ENCODE data around the gene KLC4.
A peak's percentile ranks its signal among the peaks of the same experiment; 100 is the strongest.
"Not testable (repeated sequence)": the region's sequence is repeated elsewhere in the genome, so short reads cannot be mapped to it uniquely, and the experiment has no call there.

KLC4 gene

DNA sequence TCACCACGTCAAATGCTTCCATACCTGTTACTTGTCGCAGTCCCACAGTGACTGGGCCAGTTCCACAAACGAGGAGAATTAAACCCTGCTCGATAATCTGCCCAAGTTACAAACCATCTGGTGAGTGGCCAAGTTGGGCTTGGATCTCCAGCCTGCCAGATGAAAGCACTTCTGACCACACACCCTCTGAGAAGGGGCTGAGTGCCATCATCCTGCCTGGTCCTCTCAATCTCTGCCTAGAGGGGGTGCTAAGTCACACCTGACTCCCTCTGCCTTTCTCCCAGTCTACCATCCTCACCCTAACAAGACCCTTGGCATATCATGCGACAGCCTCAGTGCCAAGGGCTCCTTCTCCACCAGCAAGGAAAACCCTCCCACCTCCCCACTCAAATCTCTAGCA is 22.2 kb upstream of the KLC4 start:
- no peak for DNase-seq

GRCh38 chr6:43037706-43038105 is 21.7 kb upstream of the KLC4 start:
- no peak for DNase-seq

- DNase-seq: no peak
Observed at GRCh38 chr6:43038727-43039126, 20.7 kb upstream of the KLC4 start.

DNA sequence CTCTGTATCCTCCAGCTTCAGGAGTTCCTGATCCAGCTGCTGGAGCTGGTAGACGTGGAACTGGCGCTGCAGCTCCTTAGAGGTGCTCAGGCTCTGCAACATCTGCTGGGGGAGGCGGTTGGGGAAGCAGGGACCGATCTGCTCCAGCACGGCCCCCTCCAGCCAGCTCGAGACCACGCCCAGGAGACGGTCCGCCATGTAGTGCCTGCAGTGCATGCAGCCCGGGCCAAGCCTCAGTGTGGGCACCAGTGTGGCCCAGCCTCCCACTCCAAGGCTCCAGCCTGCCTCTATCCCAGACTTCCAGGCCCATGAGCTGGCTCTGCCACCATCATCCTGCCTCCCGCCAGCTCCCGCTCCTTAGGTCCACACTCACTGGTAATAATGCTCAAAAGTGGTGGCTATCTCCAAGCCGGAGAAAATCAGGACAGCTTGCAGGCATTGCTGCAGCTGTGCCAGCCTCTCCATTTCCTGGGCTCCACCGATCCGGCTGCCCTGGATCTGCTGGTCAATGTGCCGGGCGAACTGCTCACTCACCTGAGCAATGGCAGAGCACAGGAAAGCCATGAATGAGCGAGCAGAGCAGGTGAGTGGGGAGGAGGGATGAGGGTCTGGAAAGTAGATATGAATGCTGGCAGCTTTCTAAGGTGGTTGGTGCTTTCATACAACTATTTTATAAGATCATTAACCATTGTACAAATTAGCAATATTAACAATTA is 18.7 kb upstream of the KLC4 start:
- DNase-seq: no peak

DNA sequence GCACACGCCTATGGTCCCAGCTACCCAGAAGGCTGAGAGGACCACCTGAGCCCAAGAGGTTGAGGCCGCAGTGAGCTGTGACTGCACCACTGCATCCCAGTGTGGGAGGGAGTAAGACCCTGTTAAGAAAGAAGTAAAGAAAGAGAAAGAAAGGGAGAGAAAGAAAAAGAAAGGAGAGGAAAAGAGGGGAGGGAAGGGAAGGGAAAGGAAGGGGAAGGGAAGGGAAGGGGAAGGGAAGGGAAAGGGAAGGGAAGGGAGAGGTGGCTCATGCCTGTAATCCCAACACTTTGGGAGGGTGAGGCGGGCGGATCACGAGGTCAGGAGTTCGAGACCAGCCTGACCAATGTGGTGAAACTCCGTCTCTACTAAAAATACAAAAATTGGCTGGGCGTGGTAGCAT is 18.0 kb upstream of the KLC4 start:
- not testable (repeated sequence) for DNase-seq

DNA sequence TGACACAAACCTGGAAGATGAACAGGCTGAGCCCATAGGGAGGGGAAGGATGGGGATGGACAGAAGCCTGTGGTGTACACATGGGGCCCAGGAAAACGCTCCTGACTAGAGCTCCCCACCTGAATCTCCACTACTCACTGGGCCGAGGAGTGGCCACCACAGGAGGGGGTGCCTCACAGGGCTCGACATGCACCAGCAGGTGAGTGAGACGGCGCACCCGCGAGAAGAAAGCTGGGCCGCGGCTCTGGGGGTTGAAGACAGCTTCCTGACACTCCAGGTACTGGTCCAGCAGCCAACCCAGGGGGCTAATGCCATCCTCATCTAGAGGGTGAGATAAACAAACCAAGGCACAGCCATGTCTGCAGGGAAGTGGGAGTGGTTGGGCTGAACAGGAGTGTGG is 16.1 kb upstream of the KLC4 start:
- no peak for DNase-seq

DNA sequence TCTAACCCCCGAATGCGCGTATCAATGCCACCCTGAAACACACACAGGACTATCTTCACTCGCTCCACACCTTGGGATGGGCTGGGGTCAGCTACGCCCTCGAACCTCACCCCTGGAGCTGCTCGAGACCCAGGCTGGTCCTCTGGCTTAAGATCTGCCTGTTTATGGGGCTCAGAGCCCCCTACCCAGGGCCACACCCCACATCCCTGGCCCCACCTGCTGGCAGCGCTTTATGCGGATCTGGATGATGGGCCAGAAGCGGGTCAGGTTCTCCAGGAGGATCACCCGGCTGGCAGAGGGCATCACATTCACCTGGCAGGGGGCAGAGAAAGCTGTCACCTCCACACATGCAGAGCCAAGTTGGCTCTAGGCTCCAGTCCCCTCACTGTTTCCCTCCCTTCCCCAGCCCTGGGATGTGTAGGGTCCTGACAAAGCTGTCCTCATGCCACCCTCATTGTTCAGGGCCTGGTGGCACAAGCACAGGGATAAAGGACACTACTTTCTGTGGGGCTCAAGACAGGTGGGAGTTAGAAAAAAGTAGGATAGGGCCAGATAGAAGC is 14.0 kb upstream of the KLC4 start:
- DNase-seq: no peak

GRCh38 chr6:43047998-43048397 is 11.4 kb upstream of the KLC4 start:
- no peak for DNase-seq

- DNase-seq: no peak
Observed at GRCh38 chr6:43050981-43051380, 8.4 kb upstream of the KLC4 start.

- DNase-seq: no peak
Observed at GRCh38 chr6:43052225-43052841, 7.1 kb upstream of the KLC4 start.

DNA sequence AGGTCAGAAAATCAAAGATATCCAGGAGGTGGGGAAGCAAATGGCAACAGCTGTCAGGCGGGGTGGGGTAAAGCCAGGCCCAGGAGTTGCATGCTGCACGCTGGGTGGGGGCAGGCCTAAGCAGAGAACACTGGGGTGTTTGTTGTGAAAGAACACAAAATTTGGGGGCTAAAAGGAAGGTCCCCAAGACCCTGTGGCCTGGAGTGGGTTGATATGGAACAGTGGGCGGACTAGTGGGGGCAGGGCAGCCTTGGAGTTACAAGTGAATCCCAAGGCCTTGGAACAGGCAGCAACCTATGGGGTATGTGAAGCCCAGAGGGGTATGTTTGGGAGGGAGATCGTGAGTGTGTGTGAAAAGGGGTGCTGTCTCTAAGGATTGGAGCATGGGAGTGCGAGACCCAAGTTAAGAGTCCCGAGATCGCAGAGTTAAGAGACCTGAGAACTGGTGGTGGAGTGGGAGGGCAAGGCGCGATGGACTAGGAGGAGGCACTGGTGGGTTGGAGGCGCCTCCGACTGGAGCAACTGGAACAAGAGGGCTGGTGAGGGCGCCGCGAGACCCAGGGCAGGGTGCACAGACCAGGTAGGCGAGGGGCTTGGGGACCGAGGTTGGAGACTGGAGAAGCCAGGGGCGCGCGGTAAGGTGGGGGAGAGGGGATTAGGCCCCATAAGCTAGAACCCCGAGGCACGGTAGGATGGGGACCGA is 6.4 kb upstream of the KLC4 start:
- DNase-seq: no peak

- peak; percentile 83 for DNase-seq
Observed at GRCh38 chr6:43053545-43054205, 5.8 kb upstream of the KLC4 start, which contains the start of gene CUL7. CUL7 (minus strand) TSS chr6:43053851; CDS start chr6:43052788, 1,063 bp downstream.

DNA sequence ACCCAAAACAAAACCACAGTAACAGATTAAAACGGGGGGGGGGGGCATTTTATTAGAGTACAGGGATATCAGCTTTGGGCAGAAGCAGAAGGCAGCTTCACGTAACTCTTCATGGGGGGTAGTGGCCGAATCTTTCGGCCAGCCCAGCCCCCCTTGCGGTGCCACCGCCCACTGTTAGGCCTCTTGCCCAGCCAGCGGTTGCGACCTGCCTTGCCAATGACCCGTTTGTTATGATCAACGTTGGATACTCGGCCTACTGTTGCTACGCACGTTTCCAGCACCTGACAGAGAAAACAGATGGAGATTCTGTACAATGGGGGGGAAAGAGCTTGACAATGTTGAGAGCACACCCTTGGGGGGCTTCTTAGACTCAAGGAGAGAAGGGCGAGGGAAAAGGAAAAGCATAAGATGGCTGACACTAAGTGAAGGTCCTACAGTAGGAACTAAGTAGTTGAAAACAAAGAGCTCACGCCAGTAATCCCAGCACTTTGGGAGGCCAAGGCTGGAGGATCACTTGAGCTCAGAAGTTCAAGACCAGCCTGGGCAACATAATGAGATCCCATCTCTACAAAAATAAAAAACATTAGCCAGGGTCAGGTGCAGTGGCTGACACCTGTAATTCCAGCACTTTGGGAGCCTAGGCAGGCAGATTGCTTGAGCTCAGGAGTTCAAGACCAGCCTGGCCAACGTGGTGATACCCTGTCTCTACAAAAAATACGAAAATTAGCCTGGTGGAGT is 5.1 kb upstream of the KLC4 start:
- DNase-seq: no peak

- DNase-seq: no peak
Observed at GRCh38 chr6:43055966-43056365, 3.5 kb upstream of the KLC4 start.

DNA sequence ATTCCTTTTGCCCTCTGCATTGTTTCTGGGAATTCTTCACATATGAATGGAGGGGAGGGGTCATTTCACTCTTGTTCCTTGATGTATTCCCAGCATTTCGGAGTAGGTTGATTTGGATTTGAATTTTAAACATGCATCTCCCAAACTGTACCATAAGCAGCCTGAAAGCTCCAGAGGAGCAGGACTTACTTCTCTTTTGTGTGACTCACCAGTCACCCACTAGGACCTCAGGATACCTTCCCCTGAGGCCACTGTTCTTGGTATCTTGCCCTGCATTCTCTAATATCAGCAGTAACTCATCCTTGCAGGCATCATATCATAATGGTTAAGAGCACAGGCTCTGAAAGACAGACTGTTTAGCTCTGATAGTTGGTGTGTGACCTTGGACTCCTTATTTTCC is 900 bp upstream of the KLC4 start:
- DNase-seq: no peak

DNA sequence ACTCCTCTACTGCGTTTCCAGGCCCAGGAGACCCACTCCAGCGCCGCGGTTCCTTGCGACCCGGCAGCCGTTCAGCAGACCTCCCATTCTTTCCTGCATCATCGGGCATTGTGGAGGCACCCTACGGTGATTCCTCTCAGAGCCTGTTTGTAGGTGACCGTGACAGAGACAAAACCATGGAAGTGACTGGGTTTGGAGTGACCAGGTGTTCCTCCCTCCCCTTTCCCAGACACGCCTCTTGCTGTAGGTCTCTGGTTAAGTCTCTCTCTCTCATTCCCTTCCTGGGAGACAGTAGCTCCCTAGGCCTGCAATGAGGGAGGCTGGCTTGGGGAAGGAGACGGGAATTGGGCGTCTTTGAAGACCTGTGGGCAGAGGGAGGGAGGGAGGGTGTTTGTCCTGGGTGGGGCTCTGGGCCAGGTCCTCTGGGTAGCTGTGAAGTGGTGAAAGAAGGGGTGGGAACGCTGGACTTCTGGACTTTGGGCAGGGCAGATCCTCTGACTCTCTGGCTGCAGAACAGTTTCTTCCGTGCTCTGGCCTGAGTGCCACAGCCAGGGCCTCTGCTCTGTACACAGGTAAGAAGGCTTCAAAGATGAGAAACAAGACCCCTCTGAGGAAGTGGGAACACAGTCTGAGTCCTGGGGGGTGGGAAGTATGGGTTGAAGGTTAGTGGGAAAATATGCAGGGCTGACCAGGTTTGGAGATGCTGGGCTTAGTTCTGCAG is 763 bp downstream of the KLC4 start:
- DNase-seq: no peak

DNA sequence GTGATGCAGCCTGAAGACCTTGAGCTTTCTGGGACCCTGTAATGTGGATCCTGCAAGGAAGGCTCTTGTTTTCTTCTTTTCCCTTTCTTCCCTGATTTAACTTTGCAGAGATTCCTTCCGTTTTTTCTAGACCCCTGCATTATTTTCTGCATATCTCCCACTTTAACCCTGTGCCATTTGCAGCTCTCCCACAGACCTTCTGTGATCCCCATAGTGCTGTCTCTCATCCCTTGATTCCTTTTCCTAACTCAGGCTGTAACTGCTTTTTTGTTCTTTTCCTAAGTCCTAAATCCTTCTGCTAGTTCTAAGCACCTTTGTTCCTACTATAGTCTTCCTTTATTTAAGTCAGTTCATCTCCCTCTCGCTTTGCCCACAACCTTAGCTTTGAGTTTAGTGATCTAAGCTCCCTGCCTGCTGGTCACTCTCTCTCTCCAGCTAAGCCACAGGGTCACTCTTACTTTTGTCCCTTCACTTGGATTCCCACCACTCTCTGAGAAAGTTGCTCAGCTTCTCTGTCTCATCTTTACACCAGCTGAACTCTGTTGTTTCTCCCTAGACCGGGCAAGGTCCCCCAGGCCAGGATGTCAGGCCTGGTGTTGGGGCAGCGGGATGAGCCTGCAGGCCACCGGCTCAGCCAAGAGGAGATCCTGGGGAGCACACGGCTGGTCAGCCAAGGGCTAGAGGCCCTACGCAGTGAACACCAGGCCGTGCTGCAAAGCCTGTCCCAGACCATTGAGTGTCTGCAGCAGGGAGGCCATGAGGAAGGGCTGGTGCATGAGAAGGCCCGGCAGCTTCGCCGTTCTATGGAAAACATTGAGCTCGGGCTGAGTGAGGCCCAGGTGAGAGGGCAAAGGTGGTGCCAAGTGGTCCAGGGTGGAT is 1.6 kb downstream of the KLC4 start:
- DNase-seq: no peak

DNA sequence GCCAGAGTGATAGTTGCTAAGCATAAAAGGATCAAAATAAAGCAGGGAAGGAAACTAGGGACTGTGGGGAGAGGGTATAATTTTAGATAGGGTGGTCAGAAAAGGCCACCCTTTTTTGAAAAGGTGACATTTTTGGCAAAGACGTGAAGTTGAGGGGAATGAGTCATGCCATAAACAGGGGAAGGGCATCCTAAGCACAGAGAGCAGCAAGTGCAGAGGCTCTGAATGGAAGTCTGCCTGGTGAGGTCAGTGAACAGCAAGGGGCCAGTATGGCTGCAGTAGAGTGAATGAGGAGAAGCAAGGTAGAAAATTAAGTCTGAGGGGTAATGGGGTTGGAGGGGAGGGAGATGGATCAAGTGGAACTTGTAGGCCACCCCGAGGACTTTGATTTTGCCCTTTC is 2.4 kb downstream of the KLC4 start:
- DNase-seq: no peak

DNA sequence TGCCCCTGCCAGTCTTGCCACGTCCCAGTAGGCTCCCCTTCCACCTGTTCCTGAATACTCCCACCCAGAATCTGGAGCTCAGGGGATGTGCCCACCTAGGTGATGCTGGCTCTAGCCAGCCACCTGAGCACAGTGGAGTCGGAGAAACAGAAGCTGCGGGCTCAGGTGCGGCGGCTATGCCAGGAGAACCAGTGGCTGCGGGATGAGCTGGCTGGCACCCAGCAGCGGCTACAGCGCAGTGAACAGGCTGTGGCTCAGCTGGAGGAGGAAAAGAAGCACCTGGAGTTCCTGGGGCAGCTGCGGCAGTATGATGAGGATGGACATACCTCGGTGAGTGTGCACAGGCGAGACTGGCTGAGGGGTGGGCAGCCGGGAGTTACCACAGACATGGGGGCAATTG is 3.4 kb downstream of the KLC4 start:
- no peak for DNase-seq

DNA sequence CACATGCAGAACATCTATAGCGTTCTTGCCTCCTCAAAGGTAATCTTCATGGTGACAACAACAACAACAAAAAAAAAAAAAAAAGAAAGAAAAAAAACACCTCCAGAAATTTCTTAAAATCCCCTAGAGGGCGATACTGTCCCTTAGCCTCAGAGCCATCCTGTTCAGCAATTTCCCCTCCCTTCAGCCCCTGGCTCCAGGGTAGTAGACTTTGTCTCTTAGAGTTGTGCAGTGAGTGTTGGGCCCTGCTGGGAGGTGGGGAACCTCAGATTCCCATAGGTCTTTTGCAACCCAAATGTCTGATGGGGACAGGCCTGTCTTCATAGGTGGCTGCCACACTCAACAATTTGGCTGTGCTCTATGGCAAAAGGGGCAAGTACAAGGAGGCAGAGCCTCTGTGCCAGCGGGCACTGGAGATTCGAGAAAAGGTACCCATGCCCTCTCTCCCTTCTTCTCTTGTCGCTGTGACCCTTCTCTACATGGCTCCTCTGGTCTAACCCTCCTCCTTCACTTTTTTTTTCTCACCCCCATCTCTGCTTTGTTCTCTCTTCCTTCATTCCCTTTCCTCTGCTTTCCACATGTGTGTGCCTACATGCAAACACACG is 10.7 kb downstream of the KLC4 start:
- no peak for DNase-seq

Data from NCI-H1436 treated with DMSO at 0.1 percent for 48 hours (cell line).